ENCODE data around the gene IGF2R.

IGF2R gene

GRCh38 chr6:159982731-159983506 lies 14.0 kb downstream of the IGF2R start:
- peaks cover 0 to 5% (median 0%) of the 10 kb centered on the region in 11 experiments; a peak in 3 of 22 replicates for H3K36me3 ChIP-seq
- peaks cover 0 to 7% (median under 1%) of the 10 kb centered on the region in 11 experiments; a peak in 7 of 22 replicates for H3K9me3 ChIP-seq (replicated peaks in 1 of 11)
- H3K27me3 ChIP-seq, result no peaks in the 10 kb centered on the region; a peak in 2 of 22 replicates
- peaks cover 82 to 99% (median 92%) of the 10 kb centered on the region in 11 experiments for H4K20me1 ChIP-seq
- H3K4me2 ChIP-seq, result peak overlapping the region; percentile 83 to 97 (median 94)
- peak overlapping the region; percentile 1 to 92 (median 37); a peak in 16 of 22 replicates for H3K27ac ChIP-seq
- peak overlapping the region in 6 of 11 experiments; percentile 3 to 82 (median 30); a peak in 8 of 22 replicates for H3K9ac ChIP-seq
- TF ChIP-seq Cebpa-rat (IDR thresholded peaks at IDR 0.05), result peak in 1 of 11 experiments; percentile 14; a peak in 1 of 22 replicates
- H3K4me3 ChIP-seq, result peak overlapping the region in 2 of 10 experiments; percentile 26 to 42; a peak in 2 of 20 replicates
- peaks cover 67 to 97% (median 73%) of the 10 kb centered on the region in 10 experiments for H3K4me1 ChIP-seq

GRCh38 chr6:159983641-159984080 lies 14.8 kb downstream of the IGF2R start:
- peak overlapping the region; percentile 1 to 92 (median 37); a peak in 17 of 22 replicates for H3K27ac ChIP-seq
- TF ChIP-seq Cebpa-rat (IDR thresholded peaks at IDR 0.05), result peak in 4 of 11 experiments; percentile 22 to 89 (median 72); a peak in 6 of 22 replicates
- peak overlapping the region in 7 of 11 experiments; percentile 3 to 80 (median 16); a peak in 8 of 22 replicates for H3K9ac ChIP-seq
- peaks cover 0 to 15% (median 5%) of the 10 kb centered on the region in 11 experiments; a peak in 11 of 22 replicates for H3K9me3 ChIP-seq (replicated peaks in 1 of 11)
- H3K4me2 ChIP-seq, result peak overlapping the region; percentile 83 to 97 (median 94)
- H3K27me3 ChIP-seq, result no peaks in the 10 kb centered on the region; a peak in 2 of 22 replicates
- H3K36me3 ChIP-seq, result peaks cover 0 to 7% (median 3%) of the 10 kb centered on the region in 11 experiments; a peak in 4 of 22 replicates
- peak overlapping the region in 2 of 10 experiments; percentile 26 to 42; a peak in 1 of 20 replicates for H3K4me3 ChIP-seq
- H3K4me1 ChIP-seq, result peaks cover 61 to 97% (median 66%) of the 10 kb centered on the region in 10 experiments
- peaks cover 75 to 99% (median 87%) of the 10 kb centered on the region in 11 experiments for H4K20me1 ChIP-seq

GRCh38 chr6:159984268-159984786 lies 15.4 kb downstream of the IGF2R start:
- H3K4me1 ChIP-seq, result peaks cover 61 to 97% (median 66%) of the 10 kb centered on the region in 10 experiments

GRCh38 chr6:159985296-159985945 lies 16.5 kb downstream of the IGF2R start:
- no peak overlapping the region for H3K9ac ChIP-seq
- no peak overlapping the region for H3K4me3 ChIP-seq
- H3K4me1 ChIP-seq, result peaks cover 57 to 97% (median 63%) of the 10 kb centered on the region in 10 experiments
- peak overlapping the region in 3 of 11 experiments; percentile 74 to 92 (median 84); a peak in 4 of 22 replicates for H3K27ac ChIP-seq
- H3K4me2 ChIP-seq, result peak overlapping the region in 3 of 11 experiments; percentile 89 to 97 (median 94); a peak in 6 of 22 replicates
- TF ChIP-seq Cebpa-rat (IDR thresholded peaks at IDR 0.05), result no peak
- H4K20me1 ChIP-seq, result peaks cover 61 to 99% (median 81%) of the 10 kb centered on the region in 11 experiments
- H3K9me3 ChIP-seq (replicated peaks in 1 of 11), result peaks cover 0 to 23% (median 9%) of the 10 kb centered on the region in 11 experiments; a peak in 12 of 22 replicates
- peaks cover 0 to 18% (median 5%) of the 10 kb centered on the region in 11 experiments; a peak in 5 of 22 replicates for H3K36me3 ChIP-seq
- H3K27me3 ChIP-seq, result no peaks in the 10 kb centered on the region; a peak in 2 of 22 replicates

More at GRCh38 chr6:159984268-159984786, 15.4 kb downstream of the IGF2R start:
- Histone ChIP-seq H3K27me3 (no peaks in the 10 kb centered on the region; a peak in 2 of 22 replicates), H3K9ac (peak overlapping the region in 3 of 11 experiments; percentile 45 to 58 (median 45); a peak in 5 of 22 replicates), H4K20me1 (peaks cover 72 to 99% (median 87%) of the 10 kb centered on the region in 11 experiments), H3K27ac (peak overlapping the region in 5 of 11 experiments; percentile 37 to 92 (median 75); a peak in 10 of 22 replicates), H3K4me2 (peak overlapping the region; percentile 83 to 97 (median 94); a peak in 20 of 22 replicates), H3K9me3 (replicated peaks in 1 of 11) (peaks cover 0 to 22% (median 9%) of the 10 kb centered on the region in 11 experiments; a peak in 12 of 22 replicates), H3K4me3 (no peak overlapping the region), H3K36me3 (peaks cover 0 to 12% (median 5%) of the 10 kb centered on the region in 11 experiments; a peak in 5 of 22 replicates)
- no peak for TF ChIP-seq Cebpa-rat (IDR thresholded peaks at IDR 0.05)

GRCh38 chr6:159988983-159989454 lies 20.1 kb downstream of the IGF2R start:
- Histone ChIP-seq H3K27ac (peak overlapping the region in 10 of 11 experiments; percentile 13 to 74 (median 46); a peak in 17 of 22 replicates), H3K36me3 (peaks cover 30 to 53% (median 37%) of the 10 kb centered on the region in 11 experiments), H3K9me3 (replicated peaks in 1 of 11) (peaks cover 8 to 56% (median 36%) of the 10 kb centered on the region in 11 experiments; a peak in 20 of 22 replicates), H4K20me1 (peaks cover 27 to 100% (median 53%) of the 10 kb centered on the region in 11 experiments), H3K4me1 (peaks cover 21 to 97% (median 31%) of the 10 kb centered on the region in 10 experiments), H3K4me2 (peak overlapping the region; percentile 3 to 94 (median 56); a peak in 21 of 22 replicates), H3K27me3 (no peaks in the 10 kb centered on the region), H3K9ac (peak overlapping the region in 2 of 11 experiments; percentile 23 to 55; a peak in 2 of 22 replicates), H3K4me3 (peak overlapping the region in 1 of 10 experiments; percentile 6; a peak in 1 of 20 replicates)
- TF ChIP-seq Cebpa-rat (IDR thresholded peaks at IDR 0.05), result no peak

- peaks cover 14 to 97% (median 25%) of the 10 kb centered on the region in 10 experiments; a peak in 19 of 20 replicates for H3K4me1 ChIP-seq
- peak overlapping the region; percentile 3 to 94 (median 56); a peak in 21 of 22 replicates for H3K4me2 ChIP-seq
- H3K4me3 ChIP-seq, result no peak overlapping the region
- no peaks in the 10 kb centered on the region for H3K27me3 ChIP-seq
- peaks cover 20 to 100% (median 45%) of the 10 kb centered on the region in 11 experiments; a peak in 20 of 22 replicates for H4K20me1 ChIP-seq
- H3K36me3 ChIP-seq, result peaks cover 38 to 61% (median 44%) of the 10 kb centered on the region in 11 experiments
- H3K9ac ChIP-seq, result peak overlapping the region in 3 of 11 experiments; percentile 11 to 55 (median 23); a peak in 4 of 22 replicates
- H3K9me3 ChIP-seq (replicated peaks in 1 of 11), result peaks cover 16 to 64% (median 43%) of the 10 kb centered on the region in 11 experiments; a peak in 21 of 22 replicates
- H3K27ac ChIP-seq, result peak overlapping the region; percentile 10 to 74 (median 48); a peak in 18 of 22 replicates
- no peak for TF ChIP-seq Cebpa-rat (IDR thresholded peaks at IDR 0.05)
Observed at GRCh38 chr6:159989492-159990480, 20.9 kb downstream of the IGF2R start.

Data from BLaER1 treated with 17β-estradiol and CSF1 and Interleukin-3, amounts not matched to agents 10 nM and 100 nM (cell line).